Measurements from ENCODE around the gene LGI2.

DNA sequence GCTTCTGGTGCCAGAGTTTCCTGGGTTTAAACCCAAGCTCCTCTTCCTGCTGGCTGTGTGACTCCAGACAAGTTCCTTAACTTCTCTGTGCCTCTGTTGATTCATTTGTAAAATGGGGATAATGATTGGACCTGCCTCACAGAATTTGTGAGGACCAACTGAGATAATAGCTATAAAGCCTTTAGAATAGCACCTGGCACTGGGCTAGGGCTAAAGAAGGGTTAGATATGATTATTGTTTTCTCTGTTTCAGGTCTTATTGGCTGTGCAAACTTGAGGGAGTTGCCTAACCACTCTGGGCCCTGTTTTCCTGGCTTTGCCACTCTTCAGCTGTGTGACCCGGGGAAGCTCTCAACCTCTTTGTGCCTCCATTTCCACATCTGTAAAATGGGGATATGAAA, 37.8 kb downstream of the LGI2 start:
- TF ChIP-seq, protein P1, sequence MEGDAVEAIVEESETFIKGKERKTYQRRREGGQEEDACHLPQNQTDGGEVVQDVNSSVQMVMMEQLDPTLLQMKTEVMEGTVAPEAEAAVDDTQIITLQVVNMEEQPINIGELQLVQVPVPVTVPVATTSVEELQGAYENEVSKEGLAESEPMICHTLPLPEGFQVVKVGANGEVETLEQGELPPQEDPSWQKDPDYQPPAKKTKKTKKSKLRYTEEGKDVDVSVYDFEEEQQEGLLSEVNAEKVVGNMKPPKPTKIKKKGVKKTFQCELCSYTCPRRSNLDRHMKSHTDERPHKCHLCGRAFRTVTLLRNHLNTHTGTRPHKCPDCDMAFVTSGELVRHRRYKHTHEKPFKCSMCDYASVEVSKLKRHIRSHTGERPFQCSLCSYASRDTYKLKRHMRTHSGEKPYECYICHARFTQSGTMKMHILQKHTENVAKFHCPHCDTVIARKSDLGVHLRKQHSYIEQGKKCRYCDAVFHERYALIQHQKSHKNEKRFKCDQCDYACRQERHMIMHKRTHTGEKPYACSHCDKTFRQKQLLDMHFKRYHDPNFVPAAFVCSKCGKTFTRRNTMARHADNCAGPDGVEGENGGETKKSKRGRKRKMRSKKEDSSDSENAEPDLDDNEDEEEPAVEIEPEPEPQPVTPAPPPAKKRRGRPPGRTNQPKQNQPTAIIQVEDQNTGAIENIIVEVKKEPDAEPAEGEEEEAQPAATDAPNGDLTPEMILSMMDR (conservative IDR thresholded peaks at IDR 0.05; ENCODE audit: low read depth, low read length): no peak
- TF ChIP-seq EZH2 (IDR thresholded peaks at IDR 0.05; ENCODE audit: borderline replicate concordance, low read depth, low read length, poor library complexity, severe bottlenecking): no peak

Data from A673 (cell line).